H9 (cell line): Measurements from ENCODE around the gene SDK2. TPM values are rescaled to one million over a fixed set of nuclear protein-coding genes. Genes with fewer than 3 reads are reported as not detected.

Experiments
- DNase-seq: peaks from one replicate; pipeline ENCODE4 v3.0.0-alpha.2; 2017
- H2AFZ ChIP-seq: one replicate; pipeline ENCODE4 v1.6.1; 2013; ENCODE audit warnings: mild to moderate bottlenecking, low read length, control low read depth, moderate library complexity
- H2AK5ac ChIP-seq: 2 replicates; pipeline ENCODE4 v1.6.1; 2013; ENCODE audit warnings: low read length, control low read depth, mixed read lengths; ENCODE audit not compliant: insufficient read length
- H2BK120ac ChIP-seq: one replicate; pipeline ENCODE4 v1.6.1; 2013; ENCODE audit warnings: low read depth, mild to moderate bottlenecking, low read length, control low read depth, inconsistent platforms; ENCODE audit not compliant: poor library complexity, severe bottlenecking
- H2BK12ac ChIP-seq: 2 replicates; pipeline ENCODE4 v1.6.1; 2013; ENCODE audit warnings: low read length, control low read depth, mixed read lengths, low read depth; ENCODE audit not compliant: insufficient read length
- H2BK15ac ChIP-seq: 2 replicates; pipeline ENCODE4 v1.6.1; 2013; ENCODE audit warnings: low read depth, low read length, control low read depth
- H2BK20ac ChIP-seq: one replicate; pipeline ENCODE4 v1.6.1; 2013; ENCODE audit warnings: low read depth, mild to moderate bottlenecking, low read length, control low read depth, inconsistent platforms; ENCODE audit not compliant: poor library complexity, severe bottlenecking
- H2BK5ac ChIP-seq: 2 replicates; pipeline ENCODE4 v1.6.1; 2013; ENCODE audit warnings: low read length, control low read depth, mixed read lengths; ENCODE audit not compliant: insufficient read length
- H3K14ac ChIP-seq: 2 replicates; pipeline ENCODE4 v1.6.1; 2013; ENCODE audit warnings: low read length, control low read depth; ENCODE audit not compliant: insufficient read depth
- H3K18ac ChIP-seq: 2 replicates; pipeline ENCODE4 v1.6.1; 2013; ENCODE audit warnings: low read depth, mild to moderate bottlenecking, mixed read lengths, low read length, control low read depth; ENCODE audit not compliant: insufficient read length
- H3K23ac ChIP-seq: 2 replicates; pipeline ENCODE4 v1.6.1; 2013; ENCODE audit warnings: low read length, control low read depth, mixed read lengths, low read depth; ENCODE audit not compliant: insufficient read length
- H3K23me2 ChIP-seq: 2 replicates; pipeline ENCODE4 v1.6.1; 2013; ENCODE audit warnings: low read depth, mild to moderate bottlenecking, mixed read lengths, low read length, control low read depth; ENCODE audit not compliant: insufficient read length, poor library complexity, severe bottlenecking
- H3K27ac ChIP-seq: 2 replicates; pipeline ENCODE4 v1.5.1; 2013; ENCODE audit warnings: low read length, control low read depth, mixed read lengths, low read depth; ENCODE audit not compliant: insufficient read length
- H3K27me3 ChIP-seq: 2 replicates; pipeline ENCODE4 v1.6.1; 2013; ENCODE audit warnings: low read length, control low read depth, inconsistent platforms; ENCODE audit not compliant: insufficient read depth
- H3K4ac ChIP-seq: 2 replicates; pipeline ENCODE4 v1.6.1; 2013; ENCODE audit warnings: low read depth, mild to moderate bottlenecking, control low read depth, inconsistent platforms, low read length, moderate library complexity
- H3K4me1 ChIP-seq: 2 replicates; pipeline ENCODE4 v1.6.1; 2013; ENCODE audit warnings: low read length, control low read depth, inconsistent platforms; ENCODE audit not compliant: insufficient read depth
- H3K4me2 ChIP-seq: 2 replicates; pipeline ENCODE4 v1.6.1; 2013; ENCODE audit warnings: low read length, control low read depth, mixed read lengths; ENCODE audit not compliant: insufficient read length, insufficient read depth
- H3K56ac ChIP-seq: 2 replicates; pipeline ENCODE4 v1.6.1; 2013; ENCODE audit warnings: low read depth, mild to moderate bottlenecking, mixed read lengths, low read length, control low read depth; ENCODE audit not compliant: insufficient read length
- H3K79me1 ChIP-seq: 2 replicates; pipeline ENCODE4 v1.6.1; 2013; ENCODE audit warnings: low read depth, mild to moderate bottlenecking, moderate library complexity, low read length, control low read depth, inconsistent platforms; ENCODE audit not compliant: insufficient read depth, poor library complexity, severe bottlenecking
- H3K79me2 ChIP-seq: 2 replicates; pipeline ENCODE4 v1.6.1; 2013; ENCODE audit warnings: low read length, control low read depth, inconsistent platforms; ENCODE audit not compliant: insufficient read depth
- H3K9ac ChIP-seq: 2 replicates; pipeline ENCODE4 v1.6.1; 2013; ENCODE audit warnings: low read length, control low read depth, mixed read lengths; ENCODE audit not compliant: insufficient read length; ENCODE audit errors: extremely low read depth
- H3K9me3 ChIP-seq: one replicate; pipeline ENCODE4 v1.6.1; 2013; ENCODE audit warnings: low read depth, low read length, inconsistent platforms; ENCODE audit not compliant: control insufficient read depth
- H3T11ph ChIP-seq: one replicate; pipeline ENCODE4 v1.6.1; 2013; ENCODE audit warnings: mild to moderate bottlenecking, low read length, control low read depth, inconsistent platforms
- H4K20me1 ChIP-seq: one replicate; pipeline ENCODE4 v1.6.1; 2013; ENCODE audit not compliant: control insufficient read depth, insufficient read length, insufficient read depth
- H4K5ac ChIP-seq: 2 replicates; pipeline ENCODE4 v1.6.1; 2013; ENCODE audit warnings: low read depth, mild to moderate bottlenecking, mixed read lengths, low read length, control low read depth; ENCODE audit not compliant: insufficient read length
- H4K8ac ChIP-seq: replicated peaks from 2 replicates; pipeline ENCODE4 v1.6.1; 2013; ENCODE audit warnings: low read length, control low read depth, mixed read lengths, low read depth; ENCODE audit not compliant: insufficient read length
- H4K91ac ChIP-seq: 2 replicates; pipeline ENCODE4 v1.6.1; 2013; ENCODE audit warnings: low read depth, mild to moderate bottlenecking, moderate library complexity, mixed read lengths, low read length, control low read depth; ENCODE audit not compliant: insufficient read length
- H3K27ac Mint-ChIP-seq, 3 experiments: 2 replicates in 2 of 3; 3 replicates in 1 of 3; pipeline ENCODE4 v1.8.0; 2020 to 2021; ENCODE audit warnings: mixed read lengths in 3 of 3, mild to moderate bottlenecking in 1 of 3, moderate library complexity in 1 of 3
- H3K27me3 Mint-ChIP-seq: 2 replicates; pipeline ENCODE4 v1.8.0; 2021; ENCODE audit warnings: low read depth, mild to moderate bottlenecking, moderate library complexity, mixed read lengths
- H3K36me3 Mint-ChIP-seq, 3 experiments: 2 replicates in 2 of 3; 3 replicates in 1 of 3; pipeline ENCODE4 v1.8.0; 2020 to 2021; ENCODE audit warnings: low read depth in 3 of 3, mixed read lengths in 3 of 3; ENCODE audit not compliant: insufficient read depth in 1 of 3
- H3K4me1 Mint-ChIP-seq, 2 experiments: 2 replicates each; pipeline ENCODE4 v1.8.0; 2020; ENCODE audit warnings: mixed read lengths in 2 of 2
- H3K4me3 Mint-ChIP-seq, 2 experiments: 2 replicates in 1 of 2; 3 replicates in 1 of 2; pipeline ENCODE4 v1.8.0; 2020 to 2021; ENCODE audit warnings: mild to moderate bottlenecking in 2 of 2, mixed read lengths in 2 of 2, moderate library complexity in 1 of 2
- H3K9me3 Mint-ChIP-seq, 2 experiments: 2 replicates in 1 of 2; 3 replicates in 1 of 2; pipeline ENCODE4 v1.8.0; 2020; ENCODE audit warnings: mild to moderate bottlenecking in 2 of 2, mixed read lengths in 2 of 2, moderate library complexity in 1 of 2
- CTCF ChIP-seq: fragments of 200-600 bp; sonication (generic); conservative IDR thresholded peaks from 3 replicates; pipeline ENCODE4 v1.8.0; 2021; ENCODE audit warnings: antibody characterized with exemption, mild to moderate bottlenecking
- WGBS: extraction: QIAGEN DNeasy Blood & Tissue Kit; methylation state at CpG from one replicate; pipeline ENCODE4 v1.1.7; 2013; ENCODE audit warnings: missing lambda C conversion rate, low lambda C conversion rate, mixed read lengths; ENCODE audit not compliant: insufficient read length; ENCODE audit errors: extremely low coverage; 5-methylcytosine and 5-hydroxymethylcytosine counted together
- total RNA-seq: library from RNA; stranded (reverse); gene quantifications from 2 replicates; pipeline ENCODE4 v1.2.1, GENCODE V29; 2021

Gene SDK2
- total RNA-seq, 1 experiment from 2014 or later: 9.1 TPM

DNA sequence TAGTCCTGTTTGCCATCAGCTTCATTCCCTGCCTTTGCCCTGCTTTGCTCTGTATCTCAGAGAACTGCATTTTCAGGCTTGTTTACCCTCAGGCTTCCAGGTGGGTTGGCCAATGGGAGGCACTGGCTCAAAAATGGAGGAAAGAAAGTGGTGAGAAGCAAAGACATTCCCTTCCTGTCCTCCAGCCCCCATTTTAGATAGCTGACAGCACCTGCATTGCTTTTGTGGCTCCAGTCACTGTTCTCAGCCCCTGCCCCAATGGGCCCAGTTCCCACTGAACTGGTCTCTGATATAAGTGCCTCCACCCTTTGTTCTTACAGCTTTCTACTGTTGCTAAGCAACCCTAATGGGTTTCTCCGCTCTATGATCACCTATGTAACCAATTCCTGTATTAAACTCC lies 19.4 kb upstream of the SDK2 start:
- Histone ChIP-seq H3K23me2 (no peaks in the 10 kb centered on the region), H3K4ac (no peak overlapping the region), H2BK5ac (no peak overlapping the region), H3K79me1 (no peaks in the 10 kb centered on the region), H3T11ph (no peak overlapping the region), H3K23ac (no peak overlapping the region), H4K8ac (no peak overlapping the region), H3K9me3 (no peaks in the 10 kb centered on the region), H3K9ac (no peak overlapping the region), H3K4me2 (no peak overlapping the region), H3K27me3 (no peaks in the 10 kb centered on the region; the same call in 1 of the 2 replicates), H3K27ac (no peak overlapping the region), H3K79me2 (no peaks in the 10 kb centered on the region), H4K5ac (no peak overlapping the region), H2AFZ (no peak overlapping the region), H3K18ac (no peak overlapping the region), H3K14ac (no peak overlapping the region), H4K20me1 (no peaks in the 10 kb centered on the region), H2BK12ac (no peak overlapping the region), H3K56ac (no peak overlapping the region), H2BK20ac (no peak overlapping the region), H2AK5ac (no peak overlapping the region), H2BK120ac (no peak overlapping the region), H4K91ac (no peak overlapping the region), H3K4me1 (no peaks in the 10 kb centered on the region), H2BK15ac (no peak overlapping the region)
- Mint-ChIP-seq H3K4me3 (no peak overlapping the region), H3K4me1 (peaks cover 14 to 15% of the 10 kb centered on the region in 2 experiments), H3K9me3 (peaks cover 0 to 2% of the 10 kb centered on the region in 2 experiments; a peak in 1 of 5 replicates), H3K27ac (no peak overlapping the region), H3K27me3 (peaks cover 13% of the 10 kb centered on the region), H3K36me3 (no peaks in the 10 kb centered on the region)
- DNase-seq: no peak
- TF ChIP-seq CTCF: no peak
- WGBS: no CpG with 5 or more reads among the region's 1 CpG
